Caco-2 (cell line): ENCODE data around the gene SNRNP200. TPM values are rescaled to one million over a fixed set of nuclear protein-coding genes. Genes with fewer than 3 reads are reported as not detected.

Experiments used
- BruUV-seq: library from RNA; stranded (reverse); fragments of 400-500 nt; replicated peaks from 2 replicates; lab custom pipeline; 2021; lab: Mats Ljungman, UMichigan
- CTCF ChIA-PET: fragments of 300-600 bp; sonication (Branson Sonifier 250); formaldehyde crosslinking; loops from one replicate; lab custom pipeline; 2022; ENCODE audit warnings: antibody characterized with exemption; lab: Charles Lee
- POLR2A ChIA-PET: fragments of 300-600 bp; sonication (Branson Sonifier 250); formaldehyde crosslinking; loops from one replicate; lab custom pipeline; 2022; ENCODE audit warnings: antibody characterized with exemption; lab: Charles Lee
- DNase-seq, 2 experiments: peaks; one replicate each; pipeline versions ENCODE4 v3.0.0 to v3.0.0-alpha.2; 2020 to 2022
- H3K27me3 ChIP-seq: replicated peaks from 2 replicates; pipeline ENCODE4 v1.6.0; 2011; ENCODE audit warnings: low read length; ENCODE audit not compliant: control insufficient read depth, insufficient read depth
- H3K36me3 ChIP-seq: 2 replicates; pipeline ENCODE4 v1.5.1; 2011; ENCODE audit warnings: low read length; ENCODE audit not compliant: control insufficient read depth, insufficient read depth
- H3K4me1 ChIP-seq: fragments of 250-450 bp; sonication (Bioruptor Pico); 2 replicates; pipeline ENCODE4 v1.5.1; 2020; ENCODE audit warnings: mild to moderate bottlenecking
- H3K4me3 ChIP-seq: 2 replicates; pipeline ENCODE4 v1.5.1; 2011; ENCODE audit warnings: low read depth, mild to moderate bottlenecking, control low read depth, low read length
- H3K9me3 ChIP-seq: fragments of 250-450 bp; sonication (Bioruptor Pico); 2 replicates; pipeline ENCODE4 v1.5.1; 2020; ENCODE audit warnings: mild to moderate bottlenecking, moderate library complexity
- H3K27ac Mint-ChIP-seq: one replicate; pipeline ENCODE4 v1.8.0; 2022; ENCODE audit warnings: mixed read lengths; ENCODE audit not compliant: unreplicated experiment
- H3K27me3 Mint-ChIP-seq: one replicate; pipeline ENCODE4 v1.8.0; 2022; ENCODE audit warnings: mixed read lengths; ENCODE audit not compliant: insufficient read depth, unreplicated experiment
- H3K36me3 Mint-ChIP-seq: one replicate; pipeline ENCODE4 v1.8.0; 2022; ENCODE audit warnings: mild to moderate bottlenecking, mixed read lengths; ENCODE audit not compliant: insufficient read depth, unreplicated experiment
- H3K4me1 Mint-ChIP-seq: one replicate; pipeline ENCODE4 v1.8.0; 2022; ENCODE audit warnings: low read depth, mixed read lengths; ENCODE audit not compliant: unreplicated experiment
- H3K4me3 Mint-ChIP-seq: one replicate; pipeline ENCODE4 v1.8.0; 2022; ENCODE audit warnings: mild to moderate bottlenecking, moderate library complexity, mixed read lengths; ENCODE audit not compliant: unreplicated experiment
- H3K9me3 Mint-ChIP-seq: one replicate; pipeline ENCODE4 v1.8.0; 2022; ENCODE audit warnings: mixed read lengths; ENCODE audit not compliant: unreplicated experiment
- intact Hi-C: fragments of 100-400 bp; cut with micrococcal nuclease; formaldehyde crosslinking; loops from one replicate; pipeline ENCODE4 v1.10.0; 2022; ENCODE audit not compliant: unreplicated experiment
- total RNA-seq: library from RNA; stranded (reverse); gene quantifications from 2 replicates; pipeline ENCODE4 v1.2.3, GENCODE V29; 2022
- TF ChIP-seq, protein P1 (sequence below), 2 experiments: fragments of 200-600 bp in 1 of 2; IDR thresholded peaks; 1 replicate in 1 of 2; 2 replicates in 1 of 2; pipeline versions ENCODE4 v1.5.1 to v1.8.0; 2011 to 2022; ENCODE audit warnings: antibody characterized with exemption in 1 of 2, control low read depth in 1 of 2, inconsistent platforms in 1 of 2, low read depth in 1 of 2, low read length in 1 of 2, mild to moderate bottlenecking in 1 of 2, moderate library complexity in 1 of 2; ENCODE audit not compliant: insufficient read depth in 1 of 2, severe bottlenecking in 1 of 2, unreplicated experiment in 1 of 2

SNRNP200 gene
- total RNA-seq, 1 experiment from 2014 or later, result 240 TPM

GRCh38 chr2:96264656-96265348, 40.5 kb downstream of the SNRNP200 start:
- peak in 1 of 2 experiments; percentile 35 for DNase-seq
- Mint-ChIP-seq H3K4me1 (peaks cover 30% of the 10 kb centered on the region), H3K9me3 (no peaks in the 10 kb centered on the region), H3K4me3 (peak overlapping the region; percentile 88), H3K27ac (peak overlapping the region; percentile 67), H3K27me3 (no peaks in the 10 kb centered on the region), H3K36me3 (peaks cover 43% of the 10 kb centered on the region)
- ChIA-PET CTCF (interaction anchor here (0.6 to 1.1 kb wide), 2 partner anchors 126 to 272 kb away, joined by 3 to 4 read pairs; partner anchors contain the start of gene ASTL), POLR2A (no interaction called here)
- no TSS peak for BruUV-seq
- intact Hi-C loops, result loop anchor here (1.0 to 10.0 kb wide), 5 partner anchors 57 to 270 kb away; partner anchors contain the start of genes ANKRD36C, NEURL3 and STARD7
- H3K4me1 ChIP-seq, result peaks cover 40% of the 10 kb centered on the region
- no peaks in the 10 kb centered on the region for H3K9me3 ChIP-seq
- H3K36me3 ChIP-seq, result no peaks in the 10 kb centered on the region; the same call in 1 of the 2 replicates
- no peaks in the 10 kb centered on the region for H3K27me3 ChIP-seq
- TF ChIP-seq, protein P1, sequence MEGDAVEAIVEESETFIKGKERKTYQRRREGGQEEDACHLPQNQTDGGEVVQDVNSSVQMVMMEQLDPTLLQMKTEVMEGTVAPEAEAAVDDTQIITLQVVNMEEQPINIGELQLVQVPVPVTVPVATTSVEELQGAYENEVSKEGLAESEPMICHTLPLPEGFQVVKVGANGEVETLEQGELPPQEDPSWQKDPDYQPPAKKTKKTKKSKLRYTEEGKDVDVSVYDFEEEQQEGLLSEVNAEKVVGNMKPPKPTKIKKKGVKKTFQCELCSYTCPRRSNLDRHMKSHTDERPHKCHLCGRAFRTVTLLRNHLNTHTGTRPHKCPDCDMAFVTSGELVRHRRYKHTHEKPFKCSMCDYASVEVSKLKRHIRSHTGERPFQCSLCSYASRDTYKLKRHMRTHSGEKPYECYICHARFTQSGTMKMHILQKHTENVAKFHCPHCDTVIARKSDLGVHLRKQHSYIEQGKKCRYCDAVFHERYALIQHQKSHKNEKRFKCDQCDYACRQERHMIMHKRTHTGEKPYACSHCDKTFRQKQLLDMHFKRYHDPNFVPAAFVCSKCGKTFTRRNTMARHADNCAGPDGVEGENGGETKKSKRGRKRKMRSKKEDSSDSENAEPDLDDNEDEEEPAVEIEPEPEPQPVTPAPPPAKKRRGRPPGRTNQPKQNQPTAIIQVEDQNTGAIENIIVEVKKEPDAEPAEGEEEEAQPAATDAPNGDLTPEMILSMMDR (IDR thresholded peaks at IDR 0.05; ENCODE audit: insufficient read depth in 1 of 2, low read depth in 1 of 2, low read length in 1 of 2, severe bottlenecking in 1 of 2, unreplicated experiment in 1 of 2), result peak; percentile 26 to 44
- peak overlapping the region; percentile 92 for H3K4me3 ChIP-seq

DNA sequence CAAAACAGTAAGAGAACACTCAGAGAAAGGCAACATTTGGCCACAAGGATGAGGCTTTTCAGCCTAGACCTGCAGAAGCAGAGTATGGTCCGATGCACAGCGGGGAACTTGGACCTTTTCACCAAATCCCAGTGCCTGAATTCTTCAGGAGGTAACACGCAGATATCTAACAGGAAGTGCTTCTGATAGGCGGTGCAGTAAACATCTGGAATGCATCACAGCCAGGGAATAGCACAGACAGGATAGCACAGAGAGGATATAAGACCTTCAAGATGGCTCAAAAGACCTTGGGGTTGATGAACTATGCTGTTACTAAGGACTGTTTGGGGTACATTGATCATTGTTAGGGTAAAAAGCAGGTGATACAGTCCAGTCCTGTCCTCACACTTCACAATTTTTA, 41.3 kb downstream of the SNRNP200 start:
- POLR2A ChIA-PET, result no interaction called here
- peak overlapping the region; percentile 92; the same call in 1 of the 2 replicates for H3K4me3 ChIP-seq

GRCh38 chr2:96262306-96262705, 43.0 kb downstream of the SNRNP200 start:
- no peaks in the 10 kb centered on the region for H3K27me3 Mint-ChIP-seq

More for the DNA sequence above, 41.3 kb downstream of the SNRNP200 start:
- no peaks in the 10 kb centered on the region for H3K9me3 Mint-ChIP-seq
- no peaks in the 10 kb centered on the region; the same call in 1 of the 2 replicates for H3K36me3 ChIP-seq
- peaks cover 38% of the 10 kb centered on the region for H3K36me3 Mint-ChIP-seq
- no TSS peak for BruUV-seq
- TF ChIP-seq, protein P1 (IDR thresholded peaks at IDR 0.05; ENCODE audit: insufficient read depth in 1 of 2, low read depth in 1 of 2, low read length in 1 of 2, severe bottlenecking in 1 of 2, unreplicated experiment in 1 of 2), result no peak
- no peaks in the 10 kb centered on the region for H3K9me3 ChIP-seq
- peaks cover 30% of the 10 kb centered on the region for H3K4me1 Mint-ChIP-seq
- H3K4me3 Mint-ChIP-seq, result peak overlapping the region; percentile 88
- no peaks in the 10 kb centered on the region for H3K27me3 Mint-ChIP-seq
- intact Hi-C loops, result loop anchor here (10.0 kb wide), 2 partner anchors 239 to 269 kb away; partner anchors contain the start of gene ANKRD36C
- DNase-seq, result no peak
- H3K4me1 ChIP-seq, result peaks cover 40% of the 10 kb centered on the region
- CTCF ChIA-PET, result interaction anchor here (0.6 to 1.1 kb wide), 2 partner anchors 125 to 271 kb away, joined by 3 to 4 read pairs; partner anchors contain the start of gene ASTL
- H3K27me3 ChIP-seq, result no peaks in the 10 kb centered on the region
- H3K27ac Mint-ChIP-seq, result peak overlapping the region; percentile 67

More at GRCh38 chr2:96262306-96262705, 43.0 kb downstream of the SNRNP200 start:
- BruUV-seq, result no TSS peak
- Mint-ChIP-seq H3K4me1 (peaks cover 30% of the 10 kb centered on the region), H3K36me3 (peaks cover 22% of the 10 kb centered on the region), H3K27ac (no peak overlapping the region), H3K9me3 (no peaks in the 10 kb centered on the region), H3K4me3 (peak overlapping the region; percentile 45)
- H3K4me3 ChIP-seq, result no peak overlapping the region
- no peaks in the 10 kb centered on the region for H3K9me3 ChIP-seq
- H3K36me3 ChIP-seq, result peaks cover 1% of the 10 kb centered on the region; the same call in 1 of the 2 replicates
- ChIA-PET POLR2A (interaction anchor here (1.8 kb wide), 1 partner anchor 54 kb away, joined by 12 read pairs; the partner anchor contains the start of gene STARD7), CTCF (interaction anchor here (1.5 kb wide), 1 partner anchor 124 kb away, joined by 7 read pairs; the partner anchor contains the start of gene ASTL)
- TF ChIP-seq, protein P1 (IDR thresholded peaks at IDR 0.05; ENCODE audit: insufficient read depth in 1 of 2, low read depth in 1 of 2, low read length in 1 of 2, severe bottlenecking in 1 of 2, unreplicated experiment in 1 of 2), result no peak
- H3K4me1 ChIP-seq, result peaks cover 38% of the 10 kb centered on the region
- intact Hi-C loops, result loop anchor here (10.0 kb wide), 2 partner anchors 238 to 268 kb away; partner anchors contain the start of gene ANKRD36C
- DNase-seq, result no peak
- H3K27me3 ChIP-seq, result no peaks in the 10 kb centered on the region
